Stimulated activated CD4-positive, alpha-beta T cell treated with anti-CD3 and anti-CD28 coated beads, Interleukin-1b, Interleukin-23, amount 100 ng/mL, for 24 hours (primary cell): ENCODE data around the gene PIGX.
"Not testable (repeated sequence)": the region's sequence is repeated elsewhere in the genome, so short reads cannot be mapped to it uniquely, and the experiment has no call there.

Source experiments
- DNase-seq, 4 experiments: peaks; one replicate each; pipeline ENCODE4 v3.0.0-alpha.2; 2020; ENCODE audit warnings: low read depth in 4 of 4, low spot score in 1 of 4

Gene PIGX

GRCh38 chr3:196700801-196701200 lies 11.4 kb upstream of the PIGX start:
- DNase-seq: no peak

GRCh38 chr3:196706327-196706726 lies 5.8 kb upstream of the PIGX start:
- DNase-seq: no peak

GRCh38 chr3:196706731-196707130 lies 5.4 kb upstream of the PIGX start:
- no peak for DNase-seq

GRCh38 chr3:196707566-196707965 lies 4.6 kb upstream of the PIGX start:
- no peak for DNase-seq

GRCh38 chr3:196708467-196708866 lies 3.7 kb upstream of the PIGX start:
- DNase-seq: no peak

- DNase-seq: peak; percentile 38 to 68 (median 52)
These were observed 587 bp downstream of the PIGX start for GRCh38 chr3:196712514-196713413.

- not testable (repeated sequence) for DNase-seq
These were observed 5.0 kb downstream of the PIGX start for GRCh38 chr3:196717162-196717561.

- DNase-seq: no peak
These were observed 8.9 kb downstream of the PIGX start for GRCh38 chr3:196721097-196721496.

GRCh38 chr3:196726788-196727675 lies 14.9 kb downstream of the PIGX start:
- no peak for DNase-seq

GRCh38 chr3:196735751-196736150 lies 23.6 kb downstream of the PIGX start:
- DNase-seq: no peak

GRCh38 chr3:196736670-196737374 lies 24.6 kb downstream of the PIGX start:
- no peak for DNase-seq

GRCh38 chr3:196737655-196738054 lies 25.5 kb downstream of the PIGX start:
- DNase-seq: no peak

- peak; percentile 77 to 91 (median 83) for DNase-seq
These were observed 27.7 kb downstream of the PIGX start, which contains the start of gene PAK2 for GRCh38 chr3:196739671-196740480. Gene PAK2, plus strand, starts transcription at chr3:196739857. Its CDS starts 42,790 bp downstream, at chr3:196782647.

GRCh38 chr3:196740481-196741248 lies 28.5 kb downstream of the PIGX start:
- peak; percentile 13 to 30 (median 22) for DNase-seq

GRCh38 chr3:196741249-196741889 lies 29.2 kb downstream of the PIGX start:
- no peak for DNase-seq

- not testable (repeated sequence) for DNase-seq
These were observed 31.4 kb downstream of the PIGX start for GRCh38 chr3:196743569-196743968.

GRCh38 chr3:196749125-196749524 lies 36.9 kb downstream of the PIGX start:
- DNase-seq: no peak

GRCh38 chr3:196753201-196753600 lies 41.0 kb downstream of the PIGX start:
- no peak for DNase-seq
